ENCODE results near the gene OTULIN.

- TF ChIP-seq EZH2phosphoT487 (IDR thresholded peaks at IDR 0.05; ENCODE audit: insufficient read depth, low read depth), result no peak
- no peak for TF ChIP-seq EZH2 (IDR thresholded peaks at IDR 0.05; ENCODE audit: insufficient read depth, poor library complexity, severe bottlenecking)
These were observed 36.2 kb upstream of the OTULIN start for GRCh38 chr5:14628346-14628745.

All from GM23248 (cell line).